Naive thymus-derived CD8-positive, alpha-beta T cell (primary cell): Measurements from ENCODE around the gene SAMHD1. TPM values are rescaled to one million over a fixed set of nuclear protein-coding genes. Genes with fewer than 3 reads are reported as not detected.

Source experiments
- ATAC-seq, 2 donors: fragments of 150-1000 bp; cut with Tn5 transposase in 1 of 2; sonication (Bioruptor Pico), chemical (Tn5 transposase) in 1 of 2; 1 replicate in 1 of 2; 2 replicates in 1 of 2; pipeline ENCODE4 v1.10.0; 2021; ENCODE audit warnings: mild to moderate bottlenecking in 2 of 2, moderate library complexity in 2 of 2
- POLR2A ChIA-PET: fragments of 350-600 bp; sonication (Branson Sonifier 250); formaldehyde crosslinking; loops from one replicate; lab custom pipeline; 2021; ENCODE audit warnings: antibody characterized with exemption; lab: Charles Lee
- DNase-seq, 10 donors: peaks; one replicate each; pipeline versions ENCODE4 v3.0.0 to v3.0.0-alpha.2; 2020 to 2022
- H3K27ac Mint-ChIP-seq, 10 donors: one replicate each; pipeline ENCODE4 v1.8.0; 2020 to 2022; ENCODE audit warnings: mild to moderate bottlenecking in 10 of 10, mixed read lengths in 10 of 10, moderate library complexity in 4 of 10, inconsistent platforms in 1 of 10
- H3K27me3 Mint-ChIP-seq, 5 donors: one replicate each; pipeline ENCODE4 v1.8.0; 2021 to 2022; ENCODE audit warnings: mixed read lengths in 5 of 5
- H3K36me3 Mint-ChIP-seq, 3 donors: one replicate each; pipeline ENCODE4 v1.8.0; 2020 to 2022; ENCODE audit warnings: mixed read lengths in 3 of 3, mild to moderate bottlenecking in 2 of 3, inconsistent platforms in 1 of 3
- H3K4me1 Mint-ChIP-seq, 4 donors: one replicate each; pipeline ENCODE4 v1.8.0; 2021 to 2022; ENCODE audit warnings: mixed read lengths in 4 of 4
- H3K4me3 Mint-ChIP-seq, 10 donors: one replicate each; pipeline ENCODE4 v1.8.0; 2020 to 2022; ENCODE audit warnings: mild to moderate bottlenecking in 10 of 10, mixed read lengths in 10 of 10, moderate library complexity in 6 of 10, inconsistent platforms in 1 of 10
- H3K9me3 Mint-ChIP-seq, 9 donors: one replicate each; pipeline ENCODE4 v1.8.0; 2020 to 2022; ENCODE audit warnings: mixed read lengths in 9 of 9, mild to moderate bottlenecking in 3 of 9, inconsistent platforms in 1 of 9, moderate library complexity in 1 of 9
- polyA plus RNA-seq, 3 donors: library from polyadenylated mRNA; unstranded; fragments of 300-500 nt; fragmentation: Illumina TruSeq; gene quantifications; one replicate each; pipeline ENCODE4 v1.2.3, GENCODE V29; 2021
- total RNA-seq, 8 experiments: library from RNA in 2 of 8; stranded (reverse) in 2 of 8; gene quantifications; one replicate each; pipeline ENCODE4 v1.2.3 and lab custom pipeline; 2021 to 2026

SAMHD1 gene
- total and polyA plus RNA-seq, 5 experiments from 2014 or later = 204 to 247 (median 219) TPM

DNA sequence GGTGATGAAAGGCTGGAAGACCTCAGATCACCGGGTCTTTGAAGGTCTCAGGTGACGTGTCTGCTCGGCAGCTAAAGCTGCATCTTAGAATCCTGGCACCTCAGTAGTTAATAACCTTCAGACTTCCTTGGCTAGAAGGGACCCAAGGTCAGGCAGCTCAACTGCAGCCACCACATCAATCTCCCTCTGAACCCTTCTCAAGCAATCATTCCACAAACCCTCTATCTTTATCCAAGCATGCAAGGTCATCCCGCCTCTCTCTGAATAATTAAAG lies 92.3 kb downstream of the SAMHD1 start:
- Mint-ChIP-seq H3K4me1 (peaks cover 17 to 46% (median 26%) of the 10 kb centered on the region in 4 donors), H3K27me3 (peaks cover 0 to 1% (median 0%) of the 10 kb centered on the region in 5 donors), H3K36me3 (no peaks in the 10 kb centered on the region), H3K27ac (no peak overlapping the region), H3K4me3 (no peak overlapping the region), H3K9me3 (no peaks in the 10 kb centered on the region)
- ATAC-seq = no peak
- DNase-seq = no peak
- POLR2A ChIA-PET = interaction anchor here (0.6 kb wide), 1 partner anchor 691 kb away, joined by 3 read pairs; no protein-coding TSS in a partner anchor

- Mint-ChIP-seq H3K4me3 (peak overlapping the region in 9 of 10 donors; percentile 1 to 59 (median 25)), H3K27me3 (no peaks in the 10 kb centered on the region), H3K27ac (peak overlapping the region; percentile 13 to 77 (median 44)), H3K4me1 (peaks cover 17 to 44% (median 25%) of the 10 kb centered on the region in 4 donors), H3K36me3 (no peaks in the 10 kb centered on the region), H3K9me3 (no peaks in the 10 kb centered on the region)
- POLR2A ChIA-PET = interaction anchor here (0.7 to 1.2 kb wide), 4 partner anchors 9 to 198 kb away, joined by 3 to 4 read pairs (median 4); no protein-coding TSS in a partner anchor
- peak; percentile 76 to 85 for ATAC-seq
- DNase-seq = peak in 8 of 10 donors; percentile 10 to 76 (median 47)
Observed at GRCh38 chr20:36856691-36857635, 94.5 kb downstream of the SAMHD1 start.

DNA sequence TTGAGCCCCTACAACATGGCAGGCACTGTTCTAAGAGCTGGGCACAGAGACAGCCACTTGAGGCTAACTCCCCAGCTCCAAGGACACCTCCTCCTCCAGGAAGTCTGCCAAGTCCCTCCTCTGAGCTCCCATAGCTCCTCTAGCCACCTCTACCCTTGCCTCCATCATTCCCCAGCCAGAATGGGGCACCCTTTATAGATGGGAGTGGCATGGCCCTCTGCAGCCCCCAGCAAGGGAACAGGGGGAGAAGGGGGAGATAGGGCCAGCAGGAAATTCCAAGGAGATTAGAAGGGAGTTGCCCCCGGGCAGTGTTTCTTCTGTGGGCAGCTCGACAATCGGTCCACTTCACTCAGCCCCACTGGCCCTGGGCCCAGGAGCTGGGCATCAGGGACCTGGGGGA lies 95.3 kb downstream of the SAMHD1 start:
- ATAC-seq (no peak), DNase-seq (no peak)
- peaks cover 17 to 38% (median 23%) of the 10 kb centered on the region in 4 donors for H3K4me1 Mint-ChIP-seq
- no peaks in the 10 kb centered on the region for H3K27me3 Mint-ChIP-seq
- POLR2A ChIA-PET = interaction anchor here (0.7 to 1.2 kb wide), 4 partner anchors 8 to 197 kb away, joined by 3 to 4 read pairs (median 4); no protein-coding TSS in a partner anchor
- H3K9me3 Mint-ChIP-seq = no peaks in the 10 kb centered on the region
- H3K36me3 Mint-ChIP-seq = no peaks in the 10 kb centered on the region
- peak overlapping the region in 7 of 10 donors; percentile 13 to 81 (median 36) for H3K27ac Mint-ChIP-seq
- H3K4me3 Mint-ChIP-seq = no peak overlapping the region

DNA sequence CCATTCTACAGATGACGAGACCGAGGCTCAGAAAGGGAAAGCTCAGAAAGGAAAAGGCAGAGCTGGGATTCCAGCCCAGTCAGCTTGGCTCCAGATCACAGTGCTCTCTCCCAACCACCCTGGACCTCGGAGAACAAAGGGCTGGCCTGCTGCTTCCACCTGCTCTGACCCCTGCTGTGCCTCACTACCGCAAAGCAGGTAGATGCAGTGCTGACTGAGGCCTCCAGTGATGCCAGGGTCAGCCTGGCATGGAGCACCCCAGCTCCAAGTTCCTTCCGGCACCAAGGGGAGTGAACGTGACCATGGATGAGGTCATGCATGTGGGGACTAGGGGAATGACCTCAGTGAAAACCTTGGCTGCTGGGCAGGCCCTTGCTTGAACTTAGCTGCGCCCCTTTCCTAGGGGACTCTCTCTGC lies 96.3 kb downstream of the SAMHD1 start:
- ATAC-seq (no peak), DNase-seq (no peak)
- Mint-ChIP-seq H3K27me3 (no peaks in the 10 kb centered on the region), H3K9me3 (peaks cover 0 to 2% (median 0%) of the 10 kb centered on the region in 9 donors), H3K27ac (no peak overlapping the region), H3K4me1 (peaks cover 17 to 30% (median 21%) of the 10 kb centered on the region in 4 donors), H3K36me3 (no peaks in the 10 kb centered on the region), H3K4me3 (no peak overlapping the region)
- POLR2A ChIA-PET = interaction anchor here (1.2 kb wide), 1 partner anchor 10 kb away, joined by 3 read pairs; no protein-coding TSS in a partner anchor

DNA sequence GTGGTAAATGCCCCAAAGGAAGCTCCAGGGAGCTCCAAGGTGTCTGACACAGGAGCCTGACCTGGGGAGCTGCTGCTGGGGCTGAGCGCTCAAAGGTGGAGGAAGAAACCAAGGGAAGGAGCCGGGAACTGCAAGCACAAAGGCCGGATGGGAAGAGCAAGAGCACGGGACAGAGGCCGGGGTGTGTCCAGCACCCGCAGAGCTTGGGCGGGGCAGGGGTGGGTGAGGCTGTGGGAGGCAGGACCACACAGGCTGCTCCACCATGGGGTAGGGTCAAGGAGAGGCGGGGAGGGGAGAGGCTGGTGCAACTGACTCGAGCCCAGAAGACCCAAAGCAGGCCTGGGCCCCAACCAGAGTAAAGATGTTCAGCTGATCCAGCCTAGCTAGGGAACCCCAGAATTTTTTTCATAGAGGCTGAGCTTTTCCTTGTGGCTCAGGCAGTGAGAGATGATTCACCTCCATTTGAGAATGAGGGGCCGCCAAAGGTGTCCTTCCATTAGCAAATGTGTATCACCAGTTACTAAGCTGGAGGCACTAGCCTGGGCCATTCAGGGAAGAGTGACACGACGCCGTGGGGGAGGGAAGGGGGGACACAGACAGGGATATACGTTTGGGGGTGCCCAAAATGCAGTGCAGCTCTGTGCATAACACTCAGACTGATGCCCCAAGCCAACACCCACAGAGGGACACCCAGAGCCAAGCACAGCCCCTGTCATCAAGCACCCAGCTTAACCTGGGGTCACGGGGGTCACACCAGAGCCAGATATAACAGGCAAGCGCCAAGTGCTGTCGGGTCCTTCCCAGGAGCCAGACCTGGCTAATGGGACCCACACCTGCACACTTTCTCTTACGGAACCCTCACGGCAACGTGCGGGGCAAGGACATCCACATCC lies 96.9 kb downstream of the SAMHD1 start:
- DNase-seq (no peak), ATAC-seq (no peak)
- peaks cover 0 to 2% (median 0%) of the 10 kb centered on the region in 9 donors for H3K9me3 Mint-ChIP-seq
- H3K4me3 Mint-ChIP-seq = no peak overlapping the region
- H3K27me3 Mint-ChIP-seq = no peaks in the 10 kb centered on the region
- peaks cover 16 to 26% (median 19%) of the 10 kb centered on the region in 4 donors for H3K4me1 Mint-ChIP-seq
- H3K36me3 Mint-ChIP-seq = no peaks in the 10 kb centered on the region
- POLR2A ChIA-PET = interaction anchor here (0.6 kb wide), 1 partner anchor 208 kb away, joined by 6 read pairs; no protein-coding TSS in a partner anchor
- H3K27ac Mint-ChIP-seq = peak overlapping the region in 3 of 10 donors; percentile 11 to 61 (median 53)

- no peak overlapping the region for H3K27ac Mint-ChIP-seq
- no peaks in the 10 kb centered on the region for H3K36me3 Mint-ChIP-seq
- no peak for DNase-seq
- no peak overlapping the region for H3K4me3 Mint-ChIP-seq
- H3K9me3 Mint-ChIP-seq = peaks cover 0 to 2% (median 0%) of the 10 kb centered on the region in 9 donors
- peaks cover 10 to 20% (median 16%) of the 10 kb centered on the region in 4 donors for H3K4me1 Mint-ChIP-seq
- H3K27me3 Mint-ChIP-seq = no peaks in the 10 kb centered on the region
- POLR2A ChIA-PET = interaction anchor here (1.0 to 1.5 kb wide), 2 partner anchors 10 to 16 kb away, joined by 3 read pairs; no protein-coding TSS in a partner anchor
- no peak for ATAC-seq
Observed at GRCh38 chr20:36852187-36852586, 99.3 kb downstream of the SAMHD1 start.

GRCh38 chr20:36851490-36851889 lies 100.0 kb downstream of the SAMHD1 start:
- H3K4me3 Mint-ChIP-seq = no peak overlapping the region
- POLR2A ChIA-PET = interaction anchor here (1.0 kb wide), 1 partner anchor 15 kb away, joined by 3 read pairs; no protein-coding TSS in a partner anchor

DNA sequence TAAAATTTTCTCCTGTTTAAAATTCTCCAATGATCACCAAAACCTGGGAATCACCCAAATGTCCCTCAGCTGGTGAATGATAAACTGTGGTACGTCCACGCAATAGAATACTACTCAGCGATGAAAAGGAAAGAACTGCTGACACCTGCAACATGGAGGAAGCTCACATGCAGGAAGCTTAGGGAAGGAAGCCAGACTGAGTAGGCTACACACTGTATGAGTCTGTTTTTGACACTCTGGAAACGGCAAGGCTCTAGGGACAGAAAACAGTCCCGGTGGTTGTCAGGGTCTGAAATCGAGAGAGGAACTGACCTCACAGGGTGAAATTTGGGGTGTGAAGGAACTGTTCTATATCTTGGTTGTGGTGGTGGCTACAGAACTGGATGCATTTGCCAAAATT lies 100.7 kb downstream of the SAMHD1 start:
- peaks cover 0 to 2% (median 0%) of the 10 kb centered on the region in 9 donors for H3K9me3 Mint-ChIP-seq
- no peak overlapping the region for H3K27ac Mint-ChIP-seq

More at GRCh38 chr20:36851490-36851889, 100.0 kb downstream of the SAMHD1 start:
- Mint-ChIP-seq H3K36me3 (no peaks in the 10 kb centered on the region), H3K27me3 (no peaks in the 10 kb centered on the region), H3K27ac (no peak overlapping the region), H3K9me3 (peaks cover 0 to 2% (median 0%) of the 10 kb centered on the region in 9 donors), H3K4me1 (peaks cover 4 to 14% (median 10%) of the 10 kb centered on the region in 4 donors)
- ATAC-seq = no peak
- DNase-seq = no peak

GRCh38 chr20:36849333-36850065 lies 102.0 kb downstream of the SAMHD1 start:
- Mint-ChIP-seq H3K27ac (no peak overlapping the region), H3K4me3 (no peak overlapping the region), H3K9me3 (peaks cover 0 to 2% (median 0%) of the 10 kb centered on the region in 9 donors), H3K27me3 (no peaks in the 10 kb centered on the region), H3K36me3 (no peaks in the 10 kb centered on the region), H3K4me1 (peaks cover 0 to 27% (median 4%) of the 10 kb centered on the region in 4 donors)
- POLR2A ChIA-PET = no interaction called here
- DNase-seq = no peak
- no peak for ATAC-seq

More for the DNA sequence above, 100.7 kb downstream of the SAMHD1 start:
- H3K36me3 Mint-ChIP-seq = no peaks in the 10 kb centered on the region
- H3K4me1 Mint-ChIP-seq = peaks cover 0 to 17% (median 6%) of the 10 kb centered on the region in 4 donors
- no peaks in the 10 kb centered on the region for H3K27me3 Mint-ChIP-seq
- H3K4me3 Mint-ChIP-seq = no peak overlapping the region
- DNase-seq = no peak
- ATAC-seq = no peak
- POLR2A ChIA-PET = no interaction called here

DNA sequence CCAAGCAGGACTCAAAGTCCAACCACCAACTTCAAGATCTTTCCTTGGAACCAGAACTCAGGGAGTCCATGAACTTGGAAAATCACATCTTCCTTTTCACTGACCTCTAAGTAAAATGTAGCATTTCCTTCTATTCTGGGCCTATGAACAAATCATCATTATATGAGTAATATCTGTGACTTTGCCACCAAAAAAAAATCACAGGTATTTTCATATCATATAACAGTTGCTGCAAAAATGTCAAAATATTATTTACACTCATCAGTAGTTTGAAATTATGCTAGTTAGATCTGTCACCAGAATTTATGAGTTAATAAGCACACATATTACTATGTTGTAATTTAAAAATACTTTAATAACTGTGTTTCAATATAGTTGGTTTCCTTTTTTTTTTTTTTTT lies 102.8 kb downstream of the SAMHD1 start:
- Mint-ChIP-seq H3K36me3 (no peaks in the 10 kb centered on the region), H3K9me3 (peaks cover 0 to 2% (median 0%) of the 10 kb centered on the region in 9 donors), H3K4me1 (peaks cover 1 to 31% (median 7%) of the 10 kb centered on the region in 4 donors), H3K27me3 (no peaks in the 10 kb centered on the region), H3K27ac (no peak overlapping the region), H3K4me3 (no peak overlapping the region)
- ATAC-seq (no peak), DNase-seq (no peak)
- POLR2A ChIA-PET = no interaction called here

DNA sequence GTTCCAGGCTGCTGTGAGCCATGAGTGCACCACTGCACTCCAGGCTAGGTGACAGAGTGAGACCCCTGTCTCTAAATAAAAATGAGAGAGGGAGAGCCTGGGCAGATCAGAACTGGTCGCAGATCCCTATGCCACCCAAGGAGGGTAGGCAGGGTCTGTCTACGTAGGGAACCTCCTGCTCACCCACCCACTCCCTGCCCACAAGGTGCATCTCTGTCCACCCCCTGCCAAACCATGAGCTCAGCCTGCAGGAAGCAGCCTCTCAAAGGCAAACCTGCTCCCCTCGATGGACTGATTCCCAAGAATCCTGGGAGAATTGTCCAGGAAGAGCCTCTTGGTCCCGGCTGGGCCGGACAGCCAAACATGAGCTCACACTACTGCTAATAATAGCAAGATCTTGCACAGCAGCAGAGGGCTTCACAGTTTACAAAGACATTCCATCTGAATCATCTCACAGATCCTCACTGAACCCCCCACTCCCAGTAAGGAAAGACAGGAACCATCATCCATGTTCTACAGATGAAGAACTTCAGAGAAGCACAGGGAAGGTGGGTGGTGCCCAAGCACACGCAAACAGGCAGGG lies 103.3 kb downstream of the SAMHD1 start:
- Mint-ChIP-seq H3K27ac (no peak overlapping the region), H3K4me1 (peaks cover 5 to 36% (median 12%) of the 10 kb centered on the region in 4 donors), H3K36me3 (no peaks in the 10 kb centered on the region), H3K27me3 (no peaks in the 10 kb centered on the region), H3K9me3 (peaks cover 0 to 2% (median 0%) of the 10 kb centered on the region in 9 donors), H3K4me3 (no peak overlapping the region)
- no peak for DNase-seq
- ATAC-seq = no peak
- POLR2A ChIA-PET = interaction anchor here (0.6 to 0.7 kb wide), 2 partner anchors 9 to 61 kb away, joined by 4 to 9 read pairs; no protein-coding TSS in a partner anchor
